ENCODE measurements around the gene IL6. TPM values are rescaled to one million over a fixed set of nuclear protein-coding genes. Genes with fewer than 3 reads are reported as not detected.

Gene IL6
- polyA plus RNA-seq, 1 donor (not counting 4 experiments of a cell fraction or from before 2014, with no cell fraction given), result 5.0 TPM

DNA sequence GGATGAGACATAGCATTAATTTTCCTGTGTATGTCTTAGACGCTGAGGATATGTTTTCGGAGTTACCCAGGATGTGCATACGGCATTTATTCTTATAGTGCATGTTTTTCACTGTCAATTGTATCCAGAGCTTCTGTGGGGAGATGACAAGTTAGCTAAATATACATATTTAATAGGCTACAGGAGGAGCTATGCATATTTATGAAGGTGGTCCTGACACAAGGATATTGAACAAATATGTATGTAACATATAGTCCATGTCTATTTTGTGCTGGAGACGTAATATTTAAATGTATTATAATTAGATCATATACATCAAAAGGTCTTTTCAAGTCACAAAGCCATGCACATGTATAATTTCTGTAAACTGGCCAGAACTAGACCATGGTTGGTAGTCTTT, 16.0 kb downstream of the IL6 start:
- no peaks in the 10 kb centered on the region for H3K36me3 ChIP-seq (ENCODE audit: control insufficient read depth in 2 of 2, extremely low read depth in 1 of 2, insufficient read depth in 2 of 2, low read length in 2 of 2)
- H3K4me2 ChIP-seq (ENCODE audit: control insufficient read depth, extremely low read depth, insufficient read depth, low read depth, low read length), result no peak overlapping the region
- no peak overlapping the region for H3K9ac ChIP-seq (ENCODE audit: control insufficient read depth, extremely low read depth, insufficient read depth, low read length)
- no peak for DNase-seq (ENCODE audit: low read depth, low spot score)
- no peak overlapping the region for H3K27ac ChIP-seq (ENCODE audit: control insufficient read depth, insufficient read depth, low read length)
- no peaks in the 10 kb centered on the region for H3K79me2 ChIP-seq (ENCODE audit: control insufficient read depth, insufficient read depth, low read length)
- no peaks in the 10 kb centered on the region for H3K27me3 ChIP-seq (ENCODE audit: control insufficient read depth, extremely low read depth, insufficient read depth, low read length)
- H3K9me1 ChIP-seq (ENCODE audit: control insufficient read depth, extremely low read depth, insufficient read depth, low read length), result no peaks in the 10 kb centered on the region
- H2AFZ ChIP-seq (ENCODE audit: control insufficient read depth, low read length), result no peak overlapping the region
- H3K9me3 ChIP-seq (ENCODE audit: control insufficient read depth, low read depth, low read length), result no peaks in the 10 kb centered on the region
- TF ChIP-seq, protein P1, sequence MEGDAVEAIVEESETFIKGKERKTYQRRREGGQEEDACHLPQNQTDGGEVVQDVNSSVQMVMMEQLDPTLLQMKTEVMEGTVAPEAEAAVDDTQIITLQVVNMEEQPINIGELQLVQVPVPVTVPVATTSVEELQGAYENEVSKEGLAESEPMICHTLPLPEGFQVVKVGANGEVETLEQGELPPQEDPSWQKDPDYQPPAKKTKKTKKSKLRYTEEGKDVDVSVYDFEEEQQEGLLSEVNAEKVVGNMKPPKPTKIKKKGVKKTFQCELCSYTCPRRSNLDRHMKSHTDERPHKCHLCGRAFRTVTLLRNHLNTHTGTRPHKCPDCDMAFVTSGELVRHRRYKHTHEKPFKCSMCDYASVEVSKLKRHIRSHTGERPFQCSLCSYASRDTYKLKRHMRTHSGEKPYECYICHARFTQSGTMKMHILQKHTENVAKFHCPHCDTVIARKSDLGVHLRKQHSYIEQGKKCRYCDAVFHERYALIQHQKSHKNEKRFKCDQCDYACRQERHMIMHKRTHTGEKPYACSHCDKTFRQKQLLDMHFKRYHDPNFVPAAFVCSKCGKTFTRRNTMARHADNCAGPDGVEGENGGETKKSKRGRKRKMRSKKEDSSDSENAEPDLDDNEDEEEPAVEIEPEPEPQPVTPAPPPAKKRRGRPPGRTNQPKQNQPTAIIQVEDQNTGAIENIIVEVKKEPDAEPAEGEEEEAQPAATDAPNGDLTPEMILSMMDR (optimal IDR thresholded peaks at IDR 0.05 in 1 of 3, IDR thresholded peaks at IDR 0.05 in 1 of 3, conservative IDR thresholded peaks at IDR 0.05 in 1 of 3; ENCODE audit: extremely low read depth in 1 of 3, insufficient read depth in 2 of 3, low read length in 3 of 3), result no peak
- TF ChIP-seq EZH2 (IDR thresholded peaks at IDR 0.05; ENCODE audit: low read length), result no peak
- no peaks in the 10 kb centered on the region for H3K4me1 ChIP-seq (ENCODE audit: control insufficient read depth, extremely low read depth, insufficient read depth, low read length)
- no peak overlapping the region for H3K4me3 ChIP-seq (ENCODE audit: control insufficient read depth in 2 of 3, extremely low read depth in 1 of 3, insufficient read depth in 2 of 3, low read depth in 1 of 3, low read length in 3 of 3)
- no peak for FAIRE-seq
- no peaks in the 10 kb centered on the region for H4K20me1 ChIP-seq (ENCODE audit: control insufficient read depth, extremely low read depth, insufficient read depth, low read length)
- dilution Hi-C loops (cut with MboI; ENCODE audit: extremely low pct_ligation_motif_present, low sequenced_read_pairs), result loop anchor here (25.0 kb wide), 1 partner anchor 181 kb away; no protein-coding TSS in a partner anchor

DNA sequence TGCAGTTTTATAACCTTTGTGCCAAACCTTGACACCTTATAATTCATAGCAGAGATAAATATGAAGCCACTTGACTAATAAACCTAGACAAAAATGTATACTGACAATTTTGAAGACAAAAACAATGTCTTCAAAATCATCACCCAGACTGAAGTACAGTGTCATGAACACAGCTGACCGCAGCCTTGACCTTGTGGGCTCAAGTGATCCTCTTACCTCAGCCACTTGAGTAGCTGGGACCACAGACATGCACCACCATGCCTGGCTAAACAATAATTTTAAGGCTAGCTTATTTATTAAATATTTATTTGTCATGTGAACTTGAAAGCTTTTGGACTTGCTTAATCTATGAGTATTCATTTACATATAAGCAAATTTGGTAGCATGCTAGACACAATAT, 24.3 kb downstream of the IL6 start:
- no peak overlapping the region for H2AFZ ChIP-seq (ENCODE audit: control insufficient read depth, low read length)
- FAIRE-seq, result no peak
- no peaks in the 10 kb centered on the region for H3K4me1 ChIP-seq (ENCODE audit: control insufficient read depth, extremely low read depth, insufficient read depth, low read length)
- H3K9ac ChIP-seq (ENCODE audit: control insufficient read depth, extremely low read depth, insufficient read depth, low read length), result no peak overlapping the region
- H3K9me1 ChIP-seq (ENCODE audit: control insufficient read depth, extremely low read depth, insufficient read depth, low read length), result no peaks in the 10 kb centered on the region
- TF ChIP-seq, protein P1 (optimal IDR thresholded peaks at IDR 0.05 in 1 of 3, IDR thresholded peaks at IDR 0.05 in 1 of 3, conservative IDR thresholded peaks at IDR 0.05 in 1 of 3; ENCODE audit: extremely low read depth in 1 of 3, insufficient read depth in 2 of 3, low read length in 3 of 3), result no peak
- no peak for TF ChIP-seq EZH2 (IDR thresholded peaks at IDR 0.05; ENCODE audit: low read length)
- H3K79me2 ChIP-seq (ENCODE audit: control insufficient read depth, insufficient read depth, low read length), result no peaks in the 10 kb centered on the region
- no peak overlapping the region for H3K4me2 ChIP-seq (ENCODE audit: control insufficient read depth, extremely low read depth, insufficient read depth, low read depth, low read length)
- dilution Hi-C loops (cut with MboI; ENCODE audit: extremely low pct_ligation_motif_present, low sequenced_read_pairs), result no loop called here
- no peak overlapping the region for H3K27ac ChIP-seq (ENCODE audit: control insufficient read depth, insufficient read depth, low read length)
- no peak overlapping the region for H3K4me3 ChIP-seq (ENCODE audit: control insufficient read depth in 2 of 3, extremely low read depth in 1 of 3, insufficient read depth in 2 of 3, low read depth in 1 of 3, low read length in 3 of 3)
- H4K20me1 ChIP-seq (ENCODE audit: control insufficient read depth, extremely low read depth, insufficient read depth, low read length), result no peaks in the 10 kb centered on the region
- no peak for DNase-seq (ENCODE audit: low read depth, low spot score)
- no peaks in the 10 kb centered on the region for H3K36me3 ChIP-seq (ENCODE audit: control insufficient read depth in 2 of 2, extremely low read depth in 1 of 2, insufficient read depth in 2 of 2, low read length in 2 of 2)
- no peaks in the 10 kb centered on the region for H3K9me3 ChIP-seq (ENCODE audit: control insufficient read depth, low read depth, low read length)
- H3K27me3 ChIP-seq (ENCODE audit: control insufficient read depth, extremely low read depth, insufficient read depth, low read length), result no peaks in the 10 kb centered on the region

Data from keratinocyte (primary cell).